Stimulated activated CD8-positive, alpha-beta memory T cell treated with anti-CD3 and anti-CD28 coated beads, Interleukin-7, amount 100 ng/mL, for 48 hours (primary cell): ENCODE data around the gene ELN.

Source experiments
- DNase-seq, 2 donors: peaks; one replicate each; pipeline ENCODE4 v3.0.0-alpha.2; 2020; ENCODE audit warnings: low read depth in 1 of 2; ENCODE audit errors: extremely low read depth in 1 of 2

Gene ELN

GRCh38 chr7:74092321-74092963 is 64.5 kb downstream of the ELN start:
- no peak for DNase-seq

GRCh38 chr7:74092964-74093471 is 65.0 kb downstream of the ELN start:
- DNase-seq: no peak

GRCh38 chr7:74093671-74094223 is 65.8 kb downstream of the ELN start:
- DNase-seq: no peak

- DNase-seq: peak; percentile 56 to 83
These were observed 66.5 kb downstream of the ELN start for GRCh38 chr7:74094224-74095101.

- no peak for DNase-seq
These were observed 67.2 kb downstream of the ELN start for GRCh38 chr7:74095135-74095534.

GRCh38 chr7:74097937-74098614 is 70.1 kb downstream of the ELN start:
- no peak for DNase-seq

GRCh38 chr7:74099031-74099430 is 71.1 kb downstream of the ELN start:
- no peak for DNase-seq

- no peak for DNase-seq
These were observed 73.2 kb downstream of the ELN start for GRCh38 chr7:74101061-74101681.

GRCh38 chr7:74103219-74103772 is 75.3 kb downstream of the ELN start:
- no peak for DNase-seq

GRCh38 chr7:74104702-74105101 is 76.7 kb downstream of the ELN start:
- no peak for DNase-seq

- no peak for DNase-seq
These were observed 78.0 kb downstream of the ELN start for GRCh38 chr7:74105992-74106391.

GRCh38 chr7:74106846-74107245 is 78.9 kb downstream of the ELN start:
- DNase-seq: no peak

- no peak for DNase-seq
These were observed 87.4 kb downstream of the ELN start for GRCh38 chr7:74115326-74115725.

GRCh38 chr7:74116356-74116755 is 88.4 kb downstream of the ELN start:
- DNase-seq: no peak
